ENCODE data around the gene SIGLEC12.

SIGLEC12 gene

GRCh38 chr19:51529301-51529700, 27.7 kb upstream of the SIGLEC12 start:
- no peaks in the 10 kb centered on the region for H3K36me3 ChIP-seq (replicated peaks; ENCODE audit: insufficient read depth, low read length)
- no peak overlapping the region for H3K9ac ChIP-seq (ENCODE audit: low read length)
- no peaks in the 10 kb centered on the region for H3K9me3 ChIP-seq (replicated peaks; ENCODE audit: insufficient read depth, low read length)
- DNase-seq: no peak
- TF ChIP-seq EZH2phosphoT487 (IDR thresholded peaks at IDR 0.05; ENCODE audit: low read length) (no peak), EZH2 (optimal IDR thresholded peaks at IDR 0.05; ENCODE audit: low read depth, low read length) (no peak), CTCF (IDR thresholded peaks at IDR 0.05; ENCODE audit: low read length) (no peak)
- H3K27ac ChIP-seq (ENCODE audit: low read length): no peak overlapping the region
- no peaks in the 10 kb centered on the region for H3K79me2 ChIP-seq (ENCODE audit: low read length)
- H2AFZ ChIP-seq (ENCODE audit: low read length): no peak overlapping the region
- H3K9me2 ChIP-seq (replicated peaks; ENCODE audit: insufficient read depth, low read length): no peaks in the 10 kb centered on the region
- H3K4me1 ChIP-seq (ENCODE audit: low read length): no peaks in the 10 kb centered on the region
- H3F3A ChIP-seq (ENCODE audit: insufficient read depth, low read length): no peaks in the 10 kb centered on the region
- no peaks in the 10 kb centered on the region for H3K27me3 ChIP-seq (replicated peaks; ENCODE audit: insufficient read depth, low read length)
- no peaks in the 10 kb centered on the region for H4K20me1 ChIP-seq (ENCODE audit: insufficient read depth, low read length)
- no peak overlapping the region for H3K4me2 ChIP-seq (ENCODE audit: low read depth, low read length)
- H3K4me3 ChIP-seq (ENCODE audit: low read length): no peak overlapping the region

- Histone ChIP-seq H3K27me3 (replicated peaks; ENCODE audit: insufficient read depth, low read length) (no peaks in the 10 kb centered on the region), H4K20me1 (ENCODE audit: insufficient read depth, low read length) (no peaks in the 10 kb centered on the region), H3K9me2 (replicated peaks; ENCODE audit: insufficient read depth, low read length) (no peaks in the 10 kb centered on the region), H2AFZ (ENCODE audit: low read length) (no peak overlapping the region), H3K9me3 (replicated peaks; ENCODE audit: insufficient read depth, low read length) (no peaks in the 10 kb centered on the region), H3F3A (ENCODE audit: insufficient read depth, low read length) (no peaks in the 10 kb centered on the region), H3K27ac (ENCODE audit: low read length) (no peak overlapping the region), H3K4me1 (ENCODE audit: low read length) (no peaks in the 10 kb centered on the region), H3K79me2 (ENCODE audit: low read length) (no peaks in the 10 kb centered on the region), H3K4me3 (ENCODE audit: low read length) (no peak overlapping the region), H3K9ac (ENCODE audit: low read length) (no peak overlapping the region), H3K4me2 (ENCODE audit: low read depth, low read length) (no peak overlapping the region), H3K36me3 (replicated peaks; ENCODE audit: insufficient read depth, low read length) (no peaks in the 10 kb centered on the region)
- TF ChIP-seq EZH2phosphoT487 (IDR thresholded peaks at IDR 0.05; ENCODE audit: low read length): no peak
- TF ChIP-seq CTCF (IDR thresholded peaks at IDR 0.05; ENCODE audit: low read length): no peak
- no peak for DNase-seq
Observed at GRCh38 chr19:51525651-51526050, 24.1 kb upstream of the SIGLEC12 start.

- no peaks in the 10 kb centered on the region for H3K4me1 ChIP-seq (ENCODE audit: low read length)
- H3K27me3 ChIP-seq (replicated peaks; ENCODE audit: insufficient read depth, low read length): no peaks in the 10 kb centered on the region
- no peak for DNase-seq
- no peak overlapping the region for H2AFZ ChIP-seq (ENCODE audit: low read length)
- no peaks in the 10 kb centered on the region for H3K9me2 ChIP-seq (replicated peaks; ENCODE audit: insufficient read depth, low read length)
- no peaks in the 10 kb centered on the region for H3K79me2 ChIP-seq (ENCODE audit: low read length)
- H3K27ac ChIP-seq (ENCODE audit: low read length): no peak overlapping the region
- no peak overlapping the region for H3K4me2 ChIP-seq (ENCODE audit: low read depth, low read length)
- H3K36me3 ChIP-seq (replicated peaks; ENCODE audit: insufficient read depth, low read length): no peaks in the 10 kb centered on the region
- TF ChIP-seq CTCF (IDR thresholded peaks at IDR 0.05; ENCODE audit: low read length) (no peak), EZH2phosphoT487 (IDR thresholded peaks at IDR 0.05; ENCODE audit: low read length) (no peak), EZH2 (optimal IDR thresholded peaks at IDR 0.05; ENCODE audit: low read depth, low read length) (no peak)
- no peak overlapping the region for H3K4me3 ChIP-seq (ENCODE audit: low read length)
- no peaks in the 10 kb centered on the region for H3F3A ChIP-seq (ENCODE audit: insufficient read depth, low read length)
- H3K9ac ChIP-seq (ENCODE audit: low read length): no peak overlapping the region
- no peaks in the 10 kb centered on the region for H3K9me3 ChIP-seq (replicated peaks; ENCODE audit: insufficient read depth, low read length)
- no peaks in the 10 kb centered on the region for H4K20me1 ChIP-seq (ENCODE audit: insufficient read depth, low read length)
Observed at GRCh38 chr19:51524666-51525264, 23.2 kb upstream of the SIGLEC12 start.

Measured in MM.1S (cell line).